Right lobe of liver (tissue), 4 donors: Measurements from ENCODE around the gene AKR1D1.
"Not testable (repeated sequence)": the region's sequence is repeated elsewhere in the genome, so short reads cannot be mapped to it uniquely, and the experiment has no call there.

ENCODE experiments used
- CTCF ChIP-seq, 4 donors: fragments of 200-600 bp in 3 of 4; fragments of 450-650 bp in 1 of 4; IDR thresholded peaks; one replicate each; pipeline versions ENCODE4 v1.5.1 to v1.8.0; 2016 to 2022; ENCODE audit warnings: antibody characterized with exemption in 4 of 4, mild to moderate bottlenecking in 2 of 4
- POLR2A ChIP-seq: fragments of 450-650 bp; IDR thresholded peaks from one replicate; pipeline ENCODE4 v1.6.1; 2017; ENCODE audit warnings: antibody characterized with exemption, mild to moderate bottlenecking
- donor health status: DM: no; HTN: no; CAD: no.
- donor health status: DM: no; HTN: no; CAD: no.
- donor health status: DM: no; HTN: yes; CAD: no.

- not testable (repeated sequence) for TF ChIP-seq CTCF (IDR thresholded peaks at IDR 0.05); POLR2A
These were observed 15.6 kb downstream of the AKR1D1 start for GRCh38 chr7:138091840-138092239.
